ENCODE results near the gene GUCA2A.

- TF ChIP-seq, protein P1, sequence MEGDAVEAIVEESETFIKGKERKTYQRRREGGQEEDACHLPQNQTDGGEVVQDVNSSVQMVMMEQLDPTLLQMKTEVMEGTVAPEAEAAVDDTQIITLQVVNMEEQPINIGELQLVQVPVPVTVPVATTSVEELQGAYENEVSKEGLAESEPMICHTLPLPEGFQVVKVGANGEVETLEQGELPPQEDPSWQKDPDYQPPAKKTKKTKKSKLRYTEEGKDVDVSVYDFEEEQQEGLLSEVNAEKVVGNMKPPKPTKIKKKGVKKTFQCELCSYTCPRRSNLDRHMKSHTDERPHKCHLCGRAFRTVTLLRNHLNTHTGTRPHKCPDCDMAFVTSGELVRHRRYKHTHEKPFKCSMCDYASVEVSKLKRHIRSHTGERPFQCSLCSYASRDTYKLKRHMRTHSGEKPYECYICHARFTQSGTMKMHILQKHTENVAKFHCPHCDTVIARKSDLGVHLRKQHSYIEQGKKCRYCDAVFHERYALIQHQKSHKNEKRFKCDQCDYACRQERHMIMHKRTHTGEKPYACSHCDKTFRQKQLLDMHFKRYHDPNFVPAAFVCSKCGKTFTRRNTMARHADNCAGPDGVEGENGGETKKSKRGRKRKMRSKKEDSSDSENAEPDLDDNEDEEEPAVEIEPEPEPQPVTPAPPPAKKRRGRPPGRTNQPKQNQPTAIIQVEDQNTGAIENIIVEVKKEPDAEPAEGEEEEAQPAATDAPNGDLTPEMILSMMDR (IDR thresholded peaks at IDR 0.05 in 2 of 3, conservative IDR thresholded peaks at IDR 0.05 in 1 of 3; ENCODE audit: insufficient read depth in 2 of 3, low read depth in 1 of 3, low read length in 3 of 3) = no peak
- no peak for TF ChIP-seq ATF3 (IDR thresholded peaks at IDR 0.05)
- TF ChIP-seq ATF3 (CRISPR knock-in tag; conservative IDR thresholded peaks at IDR 0.05) = no peak
- TF ChIP-seq, protein P2, sequence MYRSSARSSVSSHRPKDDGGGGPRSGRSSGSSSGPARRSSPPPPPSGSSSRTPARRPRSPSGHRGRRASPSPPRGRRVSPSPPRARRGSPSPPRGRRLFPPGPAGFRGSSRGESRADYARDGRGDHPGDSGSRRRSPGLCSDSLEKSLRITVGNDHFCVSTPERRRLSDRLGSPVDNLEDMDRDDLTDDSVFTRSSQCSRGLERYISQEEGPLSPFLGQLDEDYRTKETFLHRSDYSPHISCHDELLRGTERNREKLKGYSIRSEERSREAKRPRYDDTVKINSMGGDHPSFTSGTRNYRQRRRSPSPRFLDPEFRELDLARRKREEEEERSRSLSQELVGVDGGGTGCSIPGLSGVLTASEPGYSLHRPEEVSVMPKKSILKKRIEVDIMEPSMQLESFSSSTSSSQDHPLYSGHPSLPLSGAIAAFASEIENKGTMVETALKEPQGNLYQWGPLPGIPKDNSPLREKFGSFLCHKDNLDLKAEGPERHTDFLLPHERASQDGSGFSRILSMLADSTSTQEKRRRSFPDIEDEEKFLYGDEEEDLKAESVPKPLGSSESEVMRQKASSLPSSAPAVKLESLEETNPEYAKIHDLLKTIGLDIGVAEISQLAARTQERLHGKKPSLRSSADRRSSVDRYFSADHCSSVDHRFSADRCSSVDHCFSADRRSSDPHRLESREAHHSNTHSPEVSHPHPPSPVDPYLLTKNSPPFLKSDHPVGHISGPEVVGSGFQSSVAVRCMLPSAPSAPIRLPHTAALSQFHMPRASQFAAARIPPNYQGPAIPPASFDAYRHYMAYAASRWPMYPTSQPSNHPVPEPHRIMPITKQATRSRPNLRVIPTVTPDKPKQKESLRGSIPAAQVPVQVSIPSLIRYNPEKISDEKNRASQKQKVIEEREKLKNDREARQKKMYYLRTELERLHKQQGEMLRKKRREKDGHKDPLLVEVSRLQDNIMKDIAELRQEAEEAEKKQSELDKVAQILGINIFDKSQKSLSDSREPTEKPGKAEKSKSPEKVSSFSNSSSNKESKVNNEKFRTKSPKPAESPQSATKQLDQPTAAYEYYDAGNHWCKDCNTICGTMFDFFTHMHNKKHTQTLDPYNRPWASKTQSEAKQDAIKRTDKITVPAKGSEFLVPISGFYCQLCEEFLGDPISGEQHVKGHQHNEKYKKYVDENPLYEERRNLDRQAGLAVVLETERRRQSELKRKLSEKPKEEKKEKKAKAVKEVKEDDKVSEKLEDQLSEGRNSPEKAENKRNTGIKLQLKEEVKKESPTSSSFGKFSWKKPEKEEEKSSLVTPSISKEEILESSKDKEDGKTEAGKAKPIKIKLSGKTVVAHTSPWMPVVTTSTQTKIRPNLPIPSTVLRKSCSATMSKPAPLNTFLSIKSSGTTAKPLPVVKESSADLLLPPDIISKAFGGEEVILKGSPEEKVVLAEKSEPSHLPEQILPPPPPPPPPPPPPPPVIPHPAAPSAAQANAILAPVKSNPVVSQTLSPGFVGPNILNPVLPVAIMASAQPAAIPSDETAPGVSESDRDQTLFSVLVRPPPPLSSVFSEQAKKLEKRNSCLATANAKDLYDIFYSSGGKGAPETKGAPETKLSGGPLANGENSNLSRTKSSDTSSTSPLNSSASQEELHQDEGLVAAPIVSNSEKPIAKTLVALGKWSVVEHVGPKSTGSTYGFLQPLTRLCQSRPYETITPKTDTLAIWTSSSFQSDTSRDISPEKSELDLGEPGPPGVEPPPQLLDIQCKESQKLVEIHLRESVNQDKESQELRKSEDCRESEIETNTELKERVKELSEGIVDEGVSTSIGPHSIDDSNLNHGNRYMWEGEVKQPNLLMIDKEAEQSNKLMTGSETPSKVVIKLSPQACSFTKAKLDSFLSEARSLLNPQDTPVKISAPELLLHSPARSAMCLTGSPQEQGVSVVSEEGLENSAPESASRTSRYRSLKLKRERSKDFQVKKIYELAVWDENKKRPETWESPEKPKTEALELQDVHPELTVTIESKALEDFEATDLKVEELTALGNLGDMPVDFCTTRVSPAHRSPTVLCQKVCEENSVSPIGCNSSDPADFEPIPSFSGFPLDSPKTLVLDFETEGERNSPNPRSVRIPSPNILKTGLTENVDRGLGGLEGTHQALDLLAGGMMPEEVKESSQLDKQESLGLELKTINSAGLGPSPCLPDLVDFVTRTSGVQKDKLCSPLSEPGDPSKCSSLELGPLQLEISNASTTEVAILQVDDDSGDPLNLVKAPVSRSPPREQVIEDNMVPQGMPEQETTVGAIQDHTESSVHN (IDR thresholded peaks at IDR 0.05; ENCODE audit: borderline replicate concordance in 1 of 2, low read depth in 1 of 2) = no peak
- TF ChIP-seq EZH2 (IDR thresholded peaks at IDR 0.05; ENCODE audit: borderline replicate concordance, low read depth, low read length) = no peak
- no peak for TF ChIP-seq TARDBP (IDR thresholded peaks at IDR 0.05)
- no peak for TF ChIP-seq TBP (optimal IDR thresholded peaks at IDR 0.05; ENCODE audit: low read depth, low read length)
- no peak for TF ChIP-seq MGA (IDR thresholded peaks at IDR 0.05)
- TF ChIP-seq BRF1 (IDR thresholded peaks at IDR 0.05; ENCODE audit: borderline replicate concordance, extremely low read depth, insufficient read length) = no peak
- no peak for TF ChIP-seq HDAC2 (IDR thresholded peaks at IDR 0.05)
Measured at GRCh38 chr1:42137766-42138165, 26.8 kb downstream of the GUCA2A start.

Data from K562 (cell line).